Stomach (tissue), 9 donors: Measurements from ENCODE around the gene SAXO2. TPM values are rescaled to one million over a fixed set of nuclear protein-coding genes. Genes with fewer than 3 reads are reported as not detected.
"Not testable (repeated sequence)": the region's sequence is repeated elsewhere in the genome, so short reads cannot be mapped to it uniquely, and the experiment has no call there.

ENCODE experiments used
- DNase-seq, 2 donors: peaks; one replicate each; pipeline versions ENCODE4 v3.0.0 to v3.0.0-alpha.2; 2013 to 2019
- H3K27ac ChIP-seq, 5 donors: fragments of 200-600 bp in 4 of 5; sonication (generic) in 4 of 5; one replicate each; pipeline ENCODE4 v1.5.1; 2013 to 2019; ENCODE audit warnings: mild to moderate bottlenecking in 1 of 5, moderate library complexity in 1 of 5
- H3K27me3 ChIP-seq, 3 donors: fragments of 200-600 bp; sonication (generic); one replicate each; pipeline ENCODE4 v1.5.1; 2017 to 2019; ENCODE audit warnings: mixed run types in 1 of 3
- H3K36me3 ChIP-seq, 4 donors: fragments of 200-600 bp; sonication (generic); 1 replicate in 3 of 4; 2 replicates in 1 of 4; pipeline ENCODE4 v1.5.1; 2016 to 2019
- H3K4me1 ChIP-seq, 4 donors: fragments of 200-600 bp; sonication (generic); one replicate each; pipeline ENCODE4 v1.5.1; 2016 to 2019
- H3K4me3 ChIP-seq, 4 donors: fragments of 200-600 bp; sonication (generic) in 3 of 4; one replicate each; pipeline ENCODE4 v1.5.1; 2016 to 2019; ENCODE audit warnings: mild to moderate bottlenecking in 1 of 4
- H3K9me3 ChIP-seq, 4 donors: fragments of 200-600 bp; sonication (generic); one replicate each; pipeline ENCODE4 v1.5.1; 2016 to 2019
- CTCF ChIP-seq, 7 experiments: fragments of 450-650 bp in 4 of 7; fragments of 200-600 bp in 3 of 7; sonication (generic) in 3 of 7; IDR thresholded peaks; one replicate each; pipeline ENCODE4 v1.5.1; 2016 to 2019; ENCODE audit warnings: antibody characterized with exemption in 7 of 7, control low read depth in 2 of 7, mild to moderate bottlenecking in 1 of 7
- EP300 ChIP-seq: sonication (generic); formaldehyde crosslinking; IDR thresholded peaks from one replicate; pipeline ENCODE4 v1.6.1; 2017; ENCODE audit warnings: antibody characterized with exemption
- POLR2A ChIP-seq, 4 donors: fragments of 450-650 bp; IDR thresholded peaks; one replicate each; pipeline ENCODE4 v1.6.1; 2016; ENCODE audit warnings: antibody characterized with exemption in 4 of 4, control low read depth in 2 of 4, mild to moderate bottlenecking in 1 of 4, moderate library complexity in 1 of 4
- POLR2AphosphoS5 ChIP-seq, 3 donors: sonication (generic); formaldehyde crosslinking; IDR thresholded peaks; one replicate each; pipeline ENCODE4 v1.6.1; 2016; ENCODE audit warnings: antibody characterized with exemption in 3 of 3
- WGBS, 5 donors: extraction: QIAGEN DNeasy Blood & Tissue Kit in 3 of 5; methylation state at CpG; one replicate each; pipeline versions ENCODE4 v1.1.5 to v1.1.7; 2013 to 2018; 5-methylcytosine and 5-hydroxymethylcytosine counted together
- intact Hi-C: fragments of 100-400 bp; cut with DNase I; formaldehyde crosslinking; loops from one replicate; pipeline ENCODE4 v1.15.1; 2023; ENCODE audit warnings: low total_unique reads
- polyA plus RNA-seq, 3 donors: library from polyadenylated mRNA; stranded (reverse); fragments of 200-250 nt; gene quantifications; one replicate each; pipeline ENCODE4 v1.2.3, GENCODE V29; 2013
- total RNA-seq, 5 donors: library from RNA; depleted of rRNA; stranded (reverse); fragments of >200 nt; gene quantifications; one replicate each; pipeline versions ENCODE4 v1.1.0 to v1.2.3, GENCODE V29; 2014 to 2016
- donor health status: healthy with polysubstance abuse.
- donor health status: Bipolar disorder and iron deficiency.
- donor health status: healthy.

SAXO2 gene
- total and polyA plus RNA-seq, 8 donors = 0.14 to 18.7 (median 3.3) TPM; not detected in 2

- H3K4me1 ChIP-seq, H3K36me3 ChIP-seq, intact Hi-C loops, H3K27ac ChIP-seq, H3K27me3 ChIP-seq, DNase-seq, H3K9me3 ChIP-seq, H3K4me3 ChIP-seq: not testable (repeated sequence)
- 60 to 74% (median 70%) methylated on average over 4 of the region's 4 CpGs for WGBS, 5 donors
Measured at GRCh38 chr15:82286475-82286874, 23.9 kb downstream of the SAXO2 start.

GRCh38 chr15:82288202-82288601 is 25.6 kb downstream of the SAXO2 start:
- DNase-seq, H3K27ac ChIP-seq, H3K36me3 ChIP-seq, H3K27me3 ChIP-seq, H3K4me1 ChIP-seq, H3K4me3 ChIP-seq, H3K9me3 ChIP-seq, intact Hi-C loops: not testable (repeated sequence)
- 81 to 97% (median 91%) methylated on average over 2 of the region's 2 CpGs for WGBS, 5 donors

GRCh38 chr15:82292271-82292670 is 29.7 kb downstream of the SAXO2 start:
- 82 to 88% (median 86%) methylated on average over 5 of the region's 5 CpGs for WGBS, 5 donors
- Histone ChIP-seq H3K27me3 (no peaks in the 10 kb centered on the region), H3K27ac (no peak overlapping the region), H3K36me3 (no peaks in the 10 kb centered on the region), H3K4me1 (no peaks in the 10 kb centered on the region), H3K9me3 (peaks cover 0 to 8% (median 2%) of the 10 kb centered on the region in 4 donors), H3K4me3 (no peak overlapping the region)
- DNase-seq = no peak
- intact Hi-C loops = no loop called here
- TF ChIP-seq EP300 (no peak), POLR2AphosphoS5 (IDR thresholded peaks at IDR 0.05) (no peak)

- intact Hi-C loops = no loop called here
- Histone ChIP-seq H3K27ac (no peak overlapping the region), H3K27me3 (peaks cover 0 to 9% (median 3%) of the 10 kb centered on the region in 3 donors), H3K4me1 (peaks cover 0 to 5% (median 2%) of the 10 kb centered on the region in 4 donors), H3K36me3 (no peaks in the 10 kb centered on the region), H3K9me3 (peaks cover 0 to 6% (median 2%) of the 10 kb centered on the region in 4 donors), H3K4me3 (no peak overlapping the region)
- DNase-seq = no peak
- TF ChIP-seq CTCF (IDR thresholded peaks at IDR 0.05) (no peak), POLR2AphosphoS5 (IDR thresholded peaks at IDR 0.05) (no peak), EP300 (no peak), POLR2A (IDR thresholded peaks at IDR 0.05) (no peak)
- WGBS, 5 donors = 54 to 68% (median 63%) methylated on average over 8 to 11 of the region's 11 CpGs
Measured at GRCh38 chr15:82294061-82294690, 31.6 kb downstream of the SAXO2 start.

GRCh38 chr15:82297546-82297945 is 34.9 kb downstream of the SAXO2 start:
- DNase-seq = no peak
- 88 to 92% (median 91%) methylated on average over 5 of the region's 5 CpGs for WGBS, 5 donors
- Histone ChIP-seq H3K9me3 (no peaks in the 10 kb centered on the region), H3K4me3 (no peak overlapping the region), H3K4me1 (peaks cover 0 to 5% (median 2%) of the 10 kb centered on the region in 4 donors), H3K27me3 (peaks cover 0 to 9% (median 3%) of the 10 kb centered on the region in 3 donors), H3K36me3 (no peaks in the 10 kb centered on the region), H3K27ac (no peak overlapping the region)
- TF ChIP-seq POLR2AphosphoS5 (IDR thresholded peaks at IDR 0.05) (no peak), CTCF (IDR thresholded peaks at IDR 0.05) (no peak), POLR2A (IDR thresholded peaks at IDR 0.05) (no peak), EP300 (no peak)
- intact Hi-C loops = no loop called here

GRCh38 chr15:82298032-82298431 is 35.4 kb downstream of the SAXO2 start:
- H3K4me3 ChIP-seq = no peak overlapping the region
- DNase-seq = no peak
- H3K9me3 ChIP-seq = no peaks in the 10 kb centered on the region
- 93 to 97% (median 95%) methylated on average over 13 of the region's 13 CpGs for WGBS, 5 donors
- H3K4me1 ChIP-seq = peaks cover 0 to 5% (median 2%) of the 10 kb centered on the region in 4 donors
- intact Hi-C loops = no loop called here
- peaks cover 0 to 9% (median 3%) of the 10 kb centered on the region in 3 donors for H3K27me3 ChIP-seq
- no peaks in the 10 kb centered on the region for H3K36me3 ChIP-seq
- no peak for TF ChIP-seq CTCF (IDR thresholded peaks at IDR 0.05)
- TF ChIP-seq POLR2AphosphoS5 (IDR thresholded peaks at IDR 0.05) = no peak
- H3K27ac ChIP-seq = no peak overlapping the region
